Tongue (tissue), 2 donors: ENCODE results near the gene RAPGEFL1. TPM values are rescaled to one million over a fixed set of nuclear protein-coding genes. Genes with fewer than 3 reads are reported as not detected.
"Not testable (repeated sequence)": the region's sequence is repeated elsewhere in the genome, so short reads cannot be mapped to it uniquely, and the experiment has no call there.

Source experiments
- DNase-seq: peaks from one replicate; pipeline ENCODE4 v3.0.0-alpha.2; 2015
- total RNA-seq: library from RNA; depleted of rRNA; stranded (reverse); fragments of >200 nt; gene quantifications from one replicate; pipeline ENCODE4 v1.2.3, GENCODE V29; 2014

The RAPGEFL1 gene
- total RNA-seq, 1 donor from 2014 or later = 48.0 TPM

DNA sequence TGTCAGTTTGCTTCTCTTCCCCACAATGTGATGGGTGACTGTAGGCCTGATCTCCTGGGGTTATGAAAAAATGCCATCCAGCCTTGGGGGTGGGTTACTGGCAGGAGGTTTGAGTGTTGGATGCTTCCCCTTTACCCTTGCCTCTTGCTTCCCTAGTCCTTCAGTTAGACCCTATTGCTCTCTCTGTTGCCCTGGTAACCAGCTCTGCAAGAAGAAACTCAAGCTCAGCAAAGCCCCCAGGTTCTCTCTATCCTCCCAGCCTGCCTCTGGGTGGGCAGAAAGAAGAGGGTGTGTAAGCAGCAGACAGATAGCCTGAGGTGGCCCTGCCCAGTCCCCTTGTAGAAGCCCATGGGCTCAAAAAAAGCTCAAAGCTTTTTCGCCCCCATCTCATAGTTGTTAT is 2.8 kb upstream of the RAPGEFL1 start:
- no peak for DNase-seq

DNA sequence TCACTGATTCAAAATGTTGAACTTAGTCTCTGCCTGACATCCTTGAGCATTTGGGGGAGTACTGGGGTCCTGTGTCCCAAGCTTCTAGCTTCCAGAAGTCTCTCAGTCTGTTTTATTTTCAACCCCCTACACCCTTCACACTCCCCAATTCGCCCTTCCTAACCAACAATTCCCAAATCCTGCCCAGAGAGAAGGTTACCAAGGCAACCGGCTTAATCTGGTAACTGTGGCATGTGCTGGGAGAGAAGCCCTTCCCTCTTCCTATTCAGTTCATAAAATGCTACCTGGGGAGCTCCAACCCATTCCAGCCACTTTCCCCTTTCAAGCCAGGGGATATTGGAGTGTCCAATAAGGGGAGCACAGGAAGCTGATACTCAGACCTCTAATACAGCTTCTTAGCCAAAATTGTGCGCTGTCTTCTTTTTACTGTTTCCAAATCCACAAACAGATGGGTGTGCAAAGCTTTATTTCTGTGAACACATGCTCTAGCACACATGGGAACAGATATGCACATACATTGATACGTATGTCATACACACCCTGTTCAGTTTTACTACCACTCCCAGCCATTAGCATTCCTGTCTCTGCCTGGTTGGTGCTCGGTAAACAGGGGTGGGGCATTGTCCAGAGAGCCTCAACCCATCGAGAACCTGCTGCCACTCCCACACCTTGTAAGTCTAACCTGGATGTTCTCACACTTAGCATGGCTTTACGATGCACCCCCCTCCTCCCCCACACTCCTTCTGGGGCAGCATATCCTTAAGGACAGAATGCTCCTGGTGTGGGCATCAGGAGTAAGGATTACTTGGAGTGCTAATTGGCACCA is 1.1 kb upstream of the RAPGEFL1 start:
- DNase-seq = peak; percentile 33

DNA sequence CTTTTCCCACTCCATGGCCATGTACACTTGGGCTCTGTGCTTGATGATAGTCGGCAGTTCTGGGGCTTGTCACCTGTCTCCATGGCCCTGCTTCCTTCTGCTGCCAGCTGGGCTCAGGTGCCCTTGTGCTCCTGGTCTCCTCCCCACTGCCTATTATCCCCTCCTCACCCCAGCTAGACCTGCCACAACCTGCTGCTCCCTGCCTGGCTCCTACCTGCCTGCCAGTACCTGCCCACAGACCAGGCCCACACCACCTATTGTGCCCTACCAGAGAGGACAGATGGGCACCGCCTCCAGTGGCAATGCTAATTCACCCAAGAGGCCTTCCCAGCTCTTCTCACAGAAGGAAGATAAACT is 538 bp upstream of the RAPGEFL1 start:
- DNase-seq = peak; percentile 31

DNA sequence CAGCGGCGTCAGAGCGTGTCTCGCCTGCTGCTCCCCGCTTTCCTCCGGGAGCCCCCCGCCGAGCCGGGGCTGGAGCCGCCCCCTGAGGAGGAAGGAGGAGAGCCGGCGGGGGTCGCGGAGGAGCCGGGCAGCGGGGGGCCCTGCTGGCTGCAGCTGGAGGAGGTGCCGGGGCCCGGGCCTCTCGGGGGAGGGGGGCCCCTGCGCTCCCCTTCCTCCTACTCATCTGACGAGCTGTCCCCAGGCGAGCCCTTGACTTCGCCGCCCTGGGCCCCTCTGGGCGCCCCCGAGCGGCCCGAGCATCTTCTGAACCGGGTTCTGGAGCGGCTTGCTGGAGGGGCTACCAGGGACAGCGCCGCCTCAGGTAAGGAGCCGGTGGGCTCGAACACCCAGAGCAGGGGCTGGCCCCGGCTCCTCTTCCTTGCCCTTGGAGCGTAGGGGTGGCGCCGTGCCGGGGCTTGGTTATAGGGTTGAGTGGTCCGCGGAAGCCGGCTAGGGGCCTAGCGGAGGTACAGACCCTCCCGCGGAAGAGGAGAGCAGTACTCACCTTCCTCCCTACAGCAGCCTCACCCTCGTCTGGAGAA is 841 bp downstream of the RAPGEFL1 start:
- no peak for DNase-seq

DNA sequence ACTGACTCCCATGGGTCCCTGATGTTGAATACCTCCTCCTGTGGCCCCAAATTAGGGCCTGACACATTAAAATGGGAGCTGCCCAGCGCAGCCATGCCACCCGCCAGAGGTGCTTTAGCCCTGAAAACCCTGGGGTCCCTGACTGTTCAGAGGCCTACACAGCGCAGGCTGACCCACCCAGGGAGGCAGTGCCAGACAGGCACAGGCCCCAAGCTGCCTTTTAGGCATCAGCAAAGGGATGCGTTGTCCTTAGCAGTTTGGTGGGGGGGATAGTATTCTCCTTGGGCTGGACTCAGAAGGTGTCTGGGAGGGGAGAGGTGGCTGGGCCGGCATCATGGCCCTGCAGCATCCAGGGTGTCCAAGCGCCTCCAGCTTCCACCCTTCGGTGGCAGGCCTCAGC is 1.4 kb downstream of the RAPGEFL1 start:
- no peak for DNase-seq

DNA sequence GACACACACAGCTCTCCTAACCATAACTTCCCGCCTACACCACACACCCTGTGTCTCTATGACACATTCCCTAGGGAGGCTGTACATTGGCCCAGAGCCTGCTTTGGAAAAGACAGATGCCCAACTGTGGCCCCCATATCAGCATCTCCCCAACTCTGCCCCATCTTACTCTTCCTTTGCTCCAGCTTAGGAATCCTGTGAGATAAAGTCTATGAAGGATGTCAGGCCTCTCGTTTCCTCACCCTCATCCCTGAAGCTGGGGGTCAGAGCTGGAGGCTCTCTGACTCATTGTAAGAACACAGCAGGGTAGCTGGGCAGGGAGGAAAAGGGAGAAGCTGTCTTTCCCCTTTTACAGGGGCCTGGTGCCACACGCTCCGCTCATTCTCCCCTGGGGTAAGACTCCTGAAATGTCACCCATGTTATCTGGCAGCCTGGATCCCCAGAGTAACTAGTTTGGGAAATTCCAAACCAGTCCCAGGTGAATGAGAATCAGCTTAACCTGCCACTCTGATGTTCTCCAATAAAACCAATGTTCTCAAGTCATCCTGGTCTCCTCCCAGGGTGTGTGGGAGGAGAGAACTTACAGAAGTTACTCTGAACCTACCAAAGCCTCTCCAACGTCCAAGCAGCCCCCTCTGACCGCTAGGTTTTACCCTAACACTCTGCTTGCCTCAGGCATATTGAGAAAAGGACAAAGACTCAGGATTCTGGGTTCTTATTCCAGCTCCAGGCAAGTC is 2.8 kb downstream of the RAPGEFL1 start:
- no peak for DNase-seq

DNA sequence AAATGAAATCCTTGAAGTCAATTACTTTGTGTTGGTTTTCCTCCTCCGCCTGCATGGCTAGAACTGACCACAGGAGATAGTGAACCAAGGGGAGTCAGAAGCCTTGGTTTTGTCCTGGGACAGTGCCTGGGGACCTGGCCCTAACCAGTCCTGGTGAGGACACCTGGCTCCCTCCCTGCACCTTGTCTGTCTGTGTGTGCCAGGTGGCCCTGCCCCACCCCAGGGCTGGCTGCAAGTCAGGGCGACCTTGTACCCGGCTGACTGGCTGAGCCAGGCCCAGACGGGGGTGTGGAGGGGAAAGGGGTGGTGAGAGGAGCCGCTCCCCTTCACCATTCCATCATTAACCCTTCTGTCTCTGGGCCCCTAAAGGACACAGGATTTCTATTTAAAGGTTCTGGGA is 3.4 kb downstream of the RAPGEFL1 start:
- DNase-seq = no peak

DNA sequence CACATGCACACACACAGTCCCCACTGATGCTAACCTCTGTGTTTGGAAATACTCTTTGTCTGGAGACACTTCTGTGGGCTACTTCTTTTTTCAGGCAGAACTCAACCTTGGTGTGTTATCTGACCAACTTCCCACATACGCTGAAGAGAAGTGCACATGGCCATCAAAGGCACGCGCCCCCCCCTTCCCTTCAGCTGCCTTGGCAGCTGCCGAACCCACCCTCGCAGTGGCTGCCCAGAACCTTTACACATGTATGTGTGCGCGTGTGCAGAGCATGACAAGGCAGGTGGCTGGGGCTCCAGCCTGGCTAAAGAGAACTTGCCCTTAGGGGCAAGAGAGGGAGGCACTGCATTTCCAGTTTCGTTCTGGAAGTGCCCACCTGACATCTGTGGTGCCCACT is 3.9 kb downstream of the RAPGEFL1 start:
- peak; percentile 63 for DNase-seq

DNA sequence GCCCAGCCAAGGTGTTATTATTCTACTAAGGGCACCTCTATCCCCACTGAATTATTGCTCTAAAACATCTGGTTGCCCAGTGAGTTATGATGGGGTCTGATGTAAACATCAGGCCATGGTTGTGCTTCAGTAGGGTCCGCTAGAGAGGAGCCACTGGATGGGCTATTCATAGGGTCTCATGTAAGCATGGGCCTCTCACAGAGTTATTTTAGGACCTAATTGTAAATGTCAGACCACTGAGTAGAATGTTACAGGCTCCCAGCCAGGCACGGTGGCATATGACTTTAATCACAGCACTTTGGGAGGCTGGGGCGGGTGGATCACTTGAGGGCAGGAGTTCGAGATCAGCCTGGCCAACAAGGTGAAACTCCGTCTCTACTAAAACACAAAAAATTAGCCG is 5.3 kb downstream of the RAPGEFL1 start:
- DNase-seq = no peak

DNA sequence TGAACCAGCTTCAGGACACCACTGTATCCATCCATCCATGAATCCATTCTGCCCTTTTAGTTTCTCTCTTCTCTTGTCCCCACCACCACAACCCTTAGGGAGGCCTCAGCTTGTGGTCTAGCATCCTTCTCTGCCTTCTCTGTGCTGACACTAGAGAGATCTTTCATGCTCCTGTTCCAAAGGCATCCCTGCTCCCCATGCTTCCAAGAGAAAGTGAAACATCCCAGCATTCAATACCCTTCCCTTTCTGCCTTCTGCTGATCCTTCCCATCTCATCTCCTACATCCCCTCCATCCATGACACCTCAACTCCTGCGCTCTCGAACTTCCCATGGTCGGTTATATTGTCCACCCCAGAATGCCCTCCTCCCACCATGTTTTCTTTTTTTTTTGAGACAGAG is 10.0 kb downstream of the RAPGEFL1 start:
- no peak for DNase-seq

DNA sequence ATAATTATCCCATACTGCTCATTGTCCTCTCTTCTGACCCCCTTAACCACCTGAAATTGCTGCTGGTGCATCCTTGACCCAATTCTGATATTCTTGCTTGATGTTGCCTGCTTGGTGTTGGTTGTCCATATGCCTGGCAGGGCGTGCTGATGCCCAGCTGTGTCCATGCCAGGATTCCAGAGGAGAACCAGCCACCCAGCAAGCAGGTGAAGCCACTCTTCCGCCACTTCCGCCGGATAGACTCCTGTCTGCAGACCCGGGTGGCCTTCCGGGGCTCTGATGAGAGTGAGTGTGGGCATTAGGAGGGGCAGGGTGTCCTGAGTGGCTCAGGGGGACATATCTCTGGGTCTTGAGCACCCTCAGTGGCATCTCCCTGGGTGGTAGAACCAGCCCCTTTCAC is 11.4 kb downstream of the RAPGEFL1 start:
- no peak for DNase-seq

DNA sequence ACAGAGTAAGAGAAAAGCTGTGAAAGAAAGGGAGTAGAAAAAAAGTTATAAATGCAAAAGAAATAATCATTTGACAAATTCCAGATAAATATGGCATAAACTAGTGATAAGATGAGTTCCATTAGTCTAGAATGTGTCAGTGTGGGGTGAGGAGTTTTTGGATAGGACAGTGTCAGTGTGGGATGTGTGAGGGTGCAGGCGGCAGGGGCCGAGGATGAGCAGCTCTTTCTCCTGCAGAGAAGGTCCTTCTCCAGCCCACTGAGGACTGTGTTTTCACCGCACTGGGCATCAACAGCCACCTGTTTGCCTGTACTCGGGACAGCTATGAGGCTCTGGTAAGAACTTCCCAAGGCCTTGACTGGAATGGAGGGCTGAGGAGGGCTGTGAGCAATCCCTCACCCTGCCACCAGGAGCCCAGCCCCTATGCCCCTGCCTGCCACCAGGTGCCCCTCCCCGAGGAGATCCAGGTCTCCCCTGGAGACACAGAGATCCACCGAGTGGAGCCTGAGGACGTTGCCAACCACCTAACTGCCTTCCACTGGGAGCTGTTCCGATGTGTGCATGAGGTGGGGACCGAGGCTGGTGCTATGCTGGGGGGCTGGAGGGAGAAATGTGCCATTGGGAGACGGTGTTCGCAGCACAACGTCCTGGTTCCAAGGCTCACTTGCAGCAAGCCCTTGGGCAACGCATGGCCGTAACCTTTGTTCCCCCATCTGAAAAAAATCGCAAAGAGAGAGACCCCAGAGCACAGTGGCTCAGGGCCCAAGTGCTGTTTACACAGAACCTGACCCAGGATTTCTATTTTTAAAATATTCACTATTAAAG is 13.1 kb downstream of the RAPGEFL1 start:
- DNase-seq = no peak

DNA sequence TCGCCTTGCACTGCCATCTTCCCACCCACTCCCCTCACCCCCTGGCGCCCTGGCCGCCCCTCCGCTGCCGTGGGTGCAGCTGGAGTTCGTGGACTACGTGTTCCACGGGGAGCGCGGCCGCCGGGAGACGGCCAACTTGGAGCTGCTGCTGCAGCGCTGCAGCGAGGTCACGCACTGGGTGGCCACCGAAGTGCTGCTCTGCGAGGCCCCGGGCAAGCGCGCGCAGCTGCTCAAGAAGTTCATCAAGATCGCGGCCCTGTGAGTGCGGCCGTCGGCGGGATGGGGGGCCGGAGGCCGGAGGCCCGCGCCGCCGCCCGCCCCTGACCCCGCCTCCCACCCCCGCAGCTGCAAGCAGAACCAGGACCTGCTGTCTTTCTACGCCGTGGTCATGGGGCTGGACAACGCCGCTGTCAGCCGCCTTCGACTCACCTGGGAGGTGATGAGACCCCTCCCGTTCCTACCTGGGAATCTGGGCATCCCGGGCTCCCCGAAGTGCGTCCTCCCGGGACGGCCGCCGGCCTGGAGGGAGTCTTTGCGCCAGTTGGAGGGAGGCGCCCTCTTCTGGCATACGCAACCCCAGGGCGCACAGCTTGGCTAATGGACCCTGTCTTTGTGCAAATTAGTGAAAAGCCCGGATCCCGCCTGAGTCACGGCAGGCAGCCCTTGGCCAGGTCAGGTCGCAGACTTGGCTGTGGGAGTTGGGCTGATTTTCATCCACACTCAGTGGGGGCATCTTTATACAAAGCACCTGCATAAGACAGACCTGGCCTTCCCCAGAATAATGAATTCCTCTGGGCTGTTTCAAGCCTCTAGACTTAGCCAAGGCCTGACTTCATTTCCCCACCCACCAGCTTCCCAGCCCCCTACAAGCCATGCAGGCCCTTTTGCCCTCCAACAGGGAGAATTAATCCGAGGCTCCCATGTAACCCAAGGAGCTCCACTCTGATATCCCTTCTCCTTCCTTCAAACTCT is 14.3 kb downstream of the RAPGEFL1 start:
- DNase-seq = peak; percentile 77

DNA sequence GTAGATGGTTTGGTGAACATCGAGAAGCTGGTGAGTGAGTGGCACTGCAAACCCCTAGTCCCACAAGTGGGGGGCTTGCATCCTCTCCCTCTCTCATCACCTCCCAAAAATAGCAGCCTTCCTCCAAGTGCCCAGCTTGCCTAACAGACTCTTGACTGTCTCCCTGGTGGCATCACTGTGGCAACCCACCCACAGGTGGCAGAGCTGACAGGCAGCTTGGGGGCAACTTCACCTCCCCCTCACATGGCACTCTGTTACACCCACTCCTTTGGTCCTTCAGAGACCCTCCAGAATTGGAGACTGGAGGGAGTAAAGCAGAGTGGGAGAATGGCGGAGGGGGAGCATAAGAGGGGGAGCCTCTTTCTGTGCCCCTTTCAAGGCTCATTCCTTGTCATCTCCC is 15.7 kb downstream of the RAPGEFL1 start:
- DNase-seq = no peak

DNA sequence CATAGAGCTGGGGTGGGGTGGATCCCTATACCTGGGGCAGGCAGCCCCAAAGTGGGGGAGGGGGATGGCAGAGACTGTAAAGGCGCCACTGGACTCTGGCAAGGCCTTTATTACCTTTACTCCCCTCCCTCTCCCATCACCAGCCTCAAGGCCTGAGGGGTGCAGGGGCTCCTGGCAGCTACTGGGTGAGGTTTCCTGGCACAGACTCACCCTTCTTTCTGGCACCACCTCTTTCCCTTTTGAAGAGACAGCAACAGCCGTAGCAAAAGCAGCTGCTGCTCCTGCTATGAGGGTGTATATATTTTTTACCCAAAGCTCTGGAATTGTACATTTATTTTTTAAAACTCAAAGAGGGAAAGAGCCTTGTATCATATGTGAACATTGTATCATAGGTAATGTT is 17.6 kb downstream of the RAPGEFL1 start:
- DNase-seq = peak; percentile 79

DNA sequence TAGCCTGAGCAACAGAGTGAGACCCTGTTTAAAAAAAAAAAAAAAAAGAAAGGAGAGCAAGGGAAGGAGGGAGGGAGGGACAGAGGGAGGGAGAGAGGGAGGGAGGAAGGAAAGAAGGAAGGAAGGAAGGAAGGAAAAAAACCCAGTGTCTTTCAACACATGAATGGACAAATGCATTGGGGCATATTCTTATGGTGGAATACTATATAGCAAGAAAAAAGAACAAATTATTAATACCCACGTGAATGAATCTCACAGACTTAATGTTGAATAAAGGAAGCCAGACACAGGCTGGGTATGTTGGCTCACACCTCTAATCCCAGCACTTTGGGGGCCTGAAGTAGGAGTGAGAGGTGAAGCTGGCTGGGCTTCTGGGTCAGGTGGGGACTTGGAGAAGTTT is 20.3 kb downstream of the RAPGEFL1 start:
- no peak for DNase-seq

DNA sequence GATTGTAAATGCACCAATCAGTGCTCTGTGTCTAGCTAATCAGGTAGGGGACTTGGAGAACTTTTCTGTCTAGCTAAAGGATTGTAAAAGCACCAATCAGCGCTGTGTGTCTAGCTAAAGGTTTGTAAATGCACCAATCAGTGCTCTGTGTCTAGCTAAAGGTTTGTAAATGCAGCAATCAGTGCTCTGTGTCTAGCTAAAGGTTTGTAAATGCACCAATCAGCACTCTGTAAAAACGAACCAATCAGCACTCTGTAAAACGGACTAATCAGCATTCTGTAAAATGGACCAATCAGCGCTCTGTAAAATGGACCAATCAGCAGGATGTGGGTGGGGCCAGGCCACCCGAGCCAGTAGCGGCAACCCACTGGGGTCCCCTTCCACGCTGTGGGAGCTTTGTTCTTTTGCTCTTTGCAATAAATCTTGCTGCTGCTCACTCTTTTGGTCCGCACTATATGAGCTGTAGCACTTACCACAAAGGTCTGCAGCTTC is 20.7 kb downstream of the RAPGEFL1 start:
- DNase-seq = not testable (repeated sequence)

DNA sequence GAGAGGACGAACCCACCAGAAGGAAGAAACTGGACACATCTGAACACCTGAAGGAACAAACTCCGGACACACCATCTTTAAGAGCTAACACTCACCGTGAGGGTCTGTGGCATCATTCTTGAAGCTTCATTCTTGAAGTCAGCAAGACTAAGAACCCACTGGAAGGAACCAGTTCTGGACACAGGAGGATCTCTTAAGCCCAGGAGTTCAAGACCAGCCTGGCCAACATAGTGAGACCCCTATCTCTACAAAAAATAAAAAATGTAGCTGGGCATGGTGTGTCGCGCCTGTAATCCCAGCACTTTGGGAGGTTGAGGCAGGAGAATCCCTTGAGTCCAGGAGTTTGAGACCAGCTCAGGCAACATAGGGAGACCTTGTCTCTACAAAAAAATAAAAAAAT is 21.3 kb downstream of the RAPGEFL1 start:
- no peak for DNase-seq

DNA sequence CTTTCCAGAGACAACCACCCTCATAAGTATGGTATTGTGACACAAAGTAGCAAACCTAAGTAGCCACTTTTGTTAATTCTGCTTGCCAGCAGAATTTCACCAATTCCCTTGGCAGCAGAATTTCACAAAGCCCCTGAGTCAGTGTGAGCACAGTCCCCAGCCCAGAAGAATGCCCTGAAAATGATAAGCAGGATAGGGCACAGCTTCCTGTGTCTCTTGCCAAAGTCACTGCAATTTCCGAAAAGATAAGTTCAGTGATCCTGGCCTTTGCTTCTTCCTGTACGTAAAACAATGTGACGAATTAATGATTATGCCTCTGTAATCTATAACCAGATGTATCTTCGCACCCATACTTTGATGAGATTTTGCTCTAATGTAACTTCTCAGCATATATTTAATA is 25.9 kb downstream of the RAPGEFL1 start:
- DNase-seq = no peak

DNA sequence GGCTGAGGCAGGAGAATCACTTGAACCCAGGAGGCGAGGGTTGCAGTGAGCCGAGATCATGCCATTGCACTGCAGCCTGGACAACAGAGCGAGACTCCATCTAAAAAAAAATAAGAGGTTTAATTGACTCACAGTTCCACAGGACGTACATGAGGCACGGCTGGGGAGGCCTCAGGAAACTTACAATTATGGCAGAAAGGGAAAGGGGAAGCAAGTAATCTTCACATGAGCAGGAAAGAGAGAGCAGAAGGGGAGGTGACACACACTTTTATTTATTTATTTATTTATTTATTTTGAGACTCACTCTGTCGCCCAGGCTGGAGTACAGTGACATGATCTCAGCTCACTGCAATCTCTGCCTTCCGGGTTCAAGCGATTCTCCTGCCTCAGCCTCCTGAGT is 28.9 kb downstream of the RAPGEFL1 start:
- DNase-seq = not testable (repeated sequence)

DNA sequence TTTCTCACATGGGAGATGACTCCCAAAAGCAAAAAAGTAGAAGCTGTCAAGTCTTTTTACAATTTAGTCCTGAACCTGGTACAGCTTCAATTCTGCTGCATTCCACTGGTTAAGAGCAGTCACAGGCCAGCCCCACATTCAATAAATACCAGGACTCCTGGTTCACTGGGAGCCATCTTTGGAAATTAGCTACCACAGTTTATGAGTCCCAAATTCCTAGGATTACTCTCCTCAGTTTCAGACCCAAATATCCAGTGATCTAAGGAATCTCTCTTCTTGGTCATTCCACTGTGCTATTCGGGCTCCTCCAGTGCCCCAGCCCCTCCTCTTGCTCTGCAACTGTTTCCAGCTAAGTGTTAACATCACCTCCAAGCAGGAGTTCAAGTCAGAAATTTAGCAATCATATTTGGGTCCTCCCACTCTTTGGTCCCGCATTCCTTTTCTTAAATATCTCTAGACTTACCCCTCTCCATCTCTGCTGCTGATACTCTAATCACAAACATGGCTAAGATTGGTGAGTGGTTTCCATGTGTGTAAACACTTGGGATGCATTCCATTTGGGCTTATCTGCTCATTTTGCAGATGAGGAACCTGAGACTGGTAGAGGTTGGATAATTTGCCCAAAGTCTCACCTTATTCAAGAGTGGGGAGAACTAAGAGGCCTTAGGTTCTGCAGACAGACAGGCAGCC is 32.3 kb downstream of the RAPGEFL1 start:
- no peak for DNase-seq
